Vagina (tissue), 2 donors: ENCODE data around the gene ANGPTL4. TPM values are rescaled to one million over a fixed set of nuclear protein-coding genes. Genes with fewer than 3 reads are reported as not detected.

Experiments
- DNase-seq, 2 donors: peaks; one replicate each; pipeline ENCODE4 v3.0.0-alpha.2; 2017; ENCODE audit errors: extremely low spot score in 2 of 2
- H3K27ac ChIP-seq: fragments of 200-600 bp; sonication (generic); one replicate; pipeline ENCODE4 v1.5.1; 2019
- H3K27me3 ChIP-seq: fragments of 200-600 bp; sonication (generic); one replicate; pipeline ENCODE4 v1.5.1; 2019
- H3K36me3 ChIP-seq, 2 donors: fragments of 200-600 bp; sonication (generic); one replicate each; pipeline ENCODE4 v1.5.1; 2017 to 2019
- H3K4me1 ChIP-seq: fragments of 200-600 bp; sonication (generic); one replicate; pipeline ENCODE4 v1.5.1; 2019
- H3K4me3 ChIP-seq, 2 donors: fragments of 200-600 bp; sonication (generic); 1 replicate in 1 of 2; 2 replicates in 1 of 2; pipeline ENCODE4 v1.5.1; 2016 to 2019
- H3K9me3 ChIP-seq: fragments of 200-600 bp; sonication (generic); one replicate; pipeline ENCODE4 v1.5.1; 2019
- POLR2A ChIP-seq, 2 donors: fragments of 450-650 bp; IDR thresholded peaks; one replicate each; pipeline ENCODE4 v1.6.1; 2017; ENCODE audit warnings: antibody characterized with exemption in 2 of 2, mild to moderate bottlenecking in 2 of 2, moderate library complexity in 2 of 2
- POLR2AphosphoS5 ChIP-seq, 2 donors: sonication (generic); formaldehyde crosslinking; IDR thresholded peaks; one replicate each; pipeline ENCODE4 v1.9.0; 2017; ENCODE audit warnings: antibody characterized with exemption in 2 of 2, mild to moderate bottlenecking in 2 of 2, low read depth in 1 of 2; ENCODE audit not compliant: insufficient read depth in 1 of 2
- intact Hi-C: fragments of 100-400 bp; cut with DNase I; formaldehyde crosslinking; loops from one replicate; pipeline ENCODE4 v1.15.1; 2023
- total RNA-seq: library from RNA; depleted of rRNA; stranded (reverse); fragments of >200 nt; gene quantifications from one replicate; pipeline ENCODE4 v1.2.3, GENCODE V29; 2016
- TF ChIP-seq, protein P1 (sequence below), 3 experiments: fragments of 450-650 bp in 2 of 3; fragments of 200-600 bp in 1 of 3; sonication (generic) in 1 of 3; IDR thresholded peaks; one replicate each; pipeline ENCODE4 v1.5.1; 2017 to 2019; ENCODE audit warnings: antibody characterized with exemption in 3 of 3, mild to moderate bottlenecking in 2 of 3, moderate library complexity in 2 of 3

The ANGPTL4 gene
- total RNA-seq, 1 donor from 2014 or later = 92.8 TPM

DNA sequence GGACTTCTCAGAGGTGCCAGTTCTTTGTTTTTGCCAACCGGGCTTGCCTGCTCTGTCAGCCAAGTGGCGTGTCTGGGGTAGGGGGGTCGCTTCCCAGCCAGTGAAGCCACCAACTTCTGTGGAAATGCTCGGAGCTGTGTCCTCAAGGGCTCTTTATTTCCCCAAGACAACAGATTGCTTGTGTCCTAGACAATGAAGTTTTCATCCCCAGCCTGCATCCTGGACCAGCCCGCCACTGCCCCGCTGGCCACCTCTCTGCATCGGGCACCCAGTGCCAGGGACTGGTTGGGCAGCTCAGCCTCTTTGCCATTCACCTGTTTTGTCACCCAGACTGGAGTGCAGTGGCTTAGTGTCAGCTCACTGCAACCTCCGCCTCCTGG lies 29.9 kb downstream of the ANGPTL4 start:
- Histone ChIP-seq H3K4me1 (peaks cover 76% of the 10 kb centered on the region), H3K4me3 (no peak overlapping the region), H3K27ac (peak overlapping the region; percentile 22), H3K9me3 (no peaks in the 10 kb centered on the region), H3K36me3 (no peaks in the 10 kb centered on the region), H3K27me3 (no peaks in the 10 kb centered on the region)
- DNase-seq = no peak
- intact Hi-C loops = loop anchor here (5.0 kb wide), 1 partner anchor 37 kb away; no protein-coding TSS in a partner anchor
- TF ChIP-seq POLR2A (IDR thresholded peaks at IDR 0.05) (no peak), POLR2AphosphoS5 (IDR thresholded peaks at IDR 0.05; ENCODE audit: insufficient read depth in 1 of 2, low read depth in 1 of 2) (no peak)
- TF ChIP-seq, protein P1, sequence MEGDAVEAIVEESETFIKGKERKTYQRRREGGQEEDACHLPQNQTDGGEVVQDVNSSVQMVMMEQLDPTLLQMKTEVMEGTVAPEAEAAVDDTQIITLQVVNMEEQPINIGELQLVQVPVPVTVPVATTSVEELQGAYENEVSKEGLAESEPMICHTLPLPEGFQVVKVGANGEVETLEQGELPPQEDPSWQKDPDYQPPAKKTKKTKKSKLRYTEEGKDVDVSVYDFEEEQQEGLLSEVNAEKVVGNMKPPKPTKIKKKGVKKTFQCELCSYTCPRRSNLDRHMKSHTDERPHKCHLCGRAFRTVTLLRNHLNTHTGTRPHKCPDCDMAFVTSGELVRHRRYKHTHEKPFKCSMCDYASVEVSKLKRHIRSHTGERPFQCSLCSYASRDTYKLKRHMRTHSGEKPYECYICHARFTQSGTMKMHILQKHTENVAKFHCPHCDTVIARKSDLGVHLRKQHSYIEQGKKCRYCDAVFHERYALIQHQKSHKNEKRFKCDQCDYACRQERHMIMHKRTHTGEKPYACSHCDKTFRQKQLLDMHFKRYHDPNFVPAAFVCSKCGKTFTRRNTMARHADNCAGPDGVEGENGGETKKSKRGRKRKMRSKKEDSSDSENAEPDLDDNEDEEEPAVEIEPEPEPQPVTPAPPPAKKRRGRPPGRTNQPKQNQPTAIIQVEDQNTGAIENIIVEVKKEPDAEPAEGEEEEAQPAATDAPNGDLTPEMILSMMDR (IDR thresholded peaks at IDR 0.05) = no peak

- TF ChIP-seq, protein P1 (IDR thresholded peaks at IDR 0.05) = no peak
- no peak for TF ChIP-seq POLR2AphosphoS5 (IDR thresholded peaks at IDR 0.05; ENCODE audit: insufficient read depth in 1 of 2, low read depth in 1 of 2)
- TF ChIP-seq POLR2A (IDR thresholded peaks at IDR 0.05) = no peak
- Histone ChIP-seq H3K9me3 (no peaks in the 10 kb centered on the region), H3K4me3 (no peak overlapping the region), H3K36me3 (peaks cover 0 to 13% of the 10 kb centered on the region in 2 donors), H3K27me3 (no peaks in the 10 kb centered on the region), H3K4me1 (peaks cover 76% of the 10 kb centered on the region), H3K27ac (no peak overlapping the region)
- DNase-seq = no peak
- intact Hi-C loops = no loop called here
These were observed 31.7 kb downstream of the ANGPTL4 start for GRCh38 chr19:8395621-8396082.

DNA sequence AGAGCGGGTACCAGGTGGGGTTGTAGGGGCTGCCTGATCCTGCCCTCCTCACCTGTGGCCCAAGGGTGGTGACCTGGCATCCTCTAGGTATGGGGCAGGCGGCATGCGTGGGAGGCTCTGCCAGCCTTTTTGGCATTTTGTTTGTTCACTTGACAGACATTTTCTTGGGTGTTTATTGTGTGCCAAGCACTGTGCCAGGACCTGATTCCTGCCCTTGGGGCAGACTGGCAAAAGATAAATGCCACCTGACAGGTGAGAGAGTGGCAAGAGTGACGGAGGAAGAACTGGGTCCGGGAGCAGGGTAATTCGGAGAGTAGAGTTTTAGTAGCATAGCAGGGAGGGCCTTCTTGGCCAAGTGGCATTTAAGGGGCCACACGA lies 32.2 kb downstream of the ANGPTL4 start:
- H3K27ac ChIP-seq = no peak overlapping the region
- intact Hi-C loops = no loop called here
- H3K27me3 ChIP-seq = no peaks in the 10 kb centered on the region
- peaks cover 72% of the 10 kb centered on the region for H3K4me1 ChIP-seq
- no peak overlapping the region for H3K4me3 ChIP-seq
- H3K9me3 ChIP-seq = no peaks in the 10 kb centered on the region
- no peak for DNase-seq
- TF ChIP-seq POLR2AphosphoS5 (IDR thresholded peaks at IDR 0.05; ENCODE audit: insufficient read depth in 1 of 2, low read depth in 1 of 2) (no peak), POLR2A (IDR thresholded peaks at IDR 0.05) (no peak)
- TF ChIP-seq, protein P1 (IDR thresholded peaks at IDR 0.05) = no peak
- peaks cover 0 to 13% of the 10 kb centered on the region in 2 donors for H3K36me3 ChIP-seq

DNA sequence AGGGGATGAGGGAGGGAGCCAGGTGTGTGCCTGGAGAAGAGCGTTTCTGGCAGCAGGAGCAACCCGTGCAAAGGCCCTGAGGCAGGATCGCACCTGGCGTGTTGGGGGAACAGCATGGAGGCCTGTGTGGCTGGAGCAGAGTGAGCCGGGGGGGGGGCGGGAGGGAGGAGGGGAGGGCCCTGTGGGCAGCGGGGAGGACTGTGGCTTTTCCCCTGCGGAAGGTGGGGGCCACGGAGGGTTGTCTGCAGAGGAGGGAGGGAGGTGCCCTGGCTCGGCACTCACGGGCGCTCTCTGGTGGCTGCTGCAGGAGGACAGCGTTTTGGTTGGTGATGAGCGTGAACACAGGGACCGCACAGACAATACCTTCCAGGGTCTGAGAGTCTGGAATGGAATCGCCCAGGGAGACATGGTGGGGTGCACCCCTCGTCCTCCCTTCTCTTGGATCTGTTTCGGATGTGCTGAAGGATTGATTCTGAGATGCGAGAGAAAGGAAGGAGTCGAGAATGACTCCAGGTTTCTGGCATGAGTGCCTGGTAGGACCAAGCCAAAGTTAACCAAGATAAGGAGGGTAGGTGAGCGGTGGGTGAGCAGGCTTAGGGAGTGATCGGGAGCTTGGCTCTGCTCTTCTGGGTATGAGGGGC lies 32.7 kb downstream of the ANGPTL4 start:
- H3K4me3 ChIP-seq = no peak overlapping the region
- H3K4me1 ChIP-seq = peaks cover 67% of the 10 kb centered on the region
- no peak overlapping the region for H3K27ac ChIP-seq
- peaks cover 0 to 13% of the 10 kb centered on the region in 2 donors for H3K36me3 ChIP-seq
- H3K9me3 ChIP-seq = no peaks in the 10 kb centered on the region
- intact Hi-C loops = no loop called here
- no peak for DNase-seq
- TF ChIP-seq POLR2A (IDR thresholded peaks at IDR 0.05) = no peak
- TF ChIP-seq, protein P1 (IDR thresholded peaks at IDR 0.05) = peak in 2 of 3 experiments; percentile 38 to 51
- no peak for TF ChIP-seq POLR2AphosphoS5 (IDR thresholded peaks at IDR 0.05; ENCODE audit: insufficient read depth in 1 of 2, low read depth in 1 of 2)
- no peaks in the 10 kb centered on the region for H3K27me3 ChIP-seq

GRCh38 chr19:8397271-8397670 lies 33.3 kb downstream of the ANGPTL4 start:
- TF ChIP-seq, protein P1 (IDR thresholded peaks at IDR 0.05) = no peak
- TF ChIP-seq POLR2AphosphoS5 (IDR thresholded peaks at IDR 0.05; ENCODE audit: insufficient read depth in 1 of 2, low read depth in 1 of 2) (no peak), POLR2A (IDR thresholded peaks at IDR 0.05) (no peak)
- intact Hi-C loops = no loop called here
- no peak overlapping the region for H3K27ac ChIP-seq
- no peaks in the 10 kb centered on the region for H3K9me3 ChIP-seq
- peaks cover 0 to 13% of the 10 kb centered on the region in 2 donors for H3K36me3 ChIP-seq
- peaks cover 61% of the 10 kb centered on the region for H3K4me1 ChIP-seq
- H3K27me3 ChIP-seq = no peaks in the 10 kb centered on the region
- H3K4me3 ChIP-seq = no peak overlapping the region
- no peak for DNase-seq
